ENCODE measurements around the gene RHOT2. TPM values are rescaled to one million over a fixed set of nuclear protein-coding genes. Genes with fewer than 3 reads are reported as not detected.

Gene RHOT2
- total and polyA plus RNA-seq, 3 donors from 2014 or later, result 77.7 to 176 (median 157) TPM

- DNase-seq, result no peak
- Histone ChIP-seq H3K27me3 (no peaks in the 10 kb centered on the region), H3K4me1 (peaks cover 19% of the 10 kb centered on the region), H3K4me3 (no peak overlapping the region), H3K9me3 (no peaks in the 10 kb centered on the region), H3K27ac (no peak overlapping the region), H3K36me3 (ENCODE audit: low read depth, missing control alignments) (no peaks in the 10 kb centered on the region)
- 85 to 88% methylated on average over 3 to 22 of the region's 22 CpGs for WGBS, 2 donors
- TF ChIP-seq CTCF (IDR thresholded peaks at IDR 0.05) (no peak), POLR2A (IDR thresholded peaks at IDR 0.05) (no peak)
- intact Hi-C loops (cut with DNase I; ENCODE audit: low total_unique reads), result no loop called here
Observed at GRCh38 chr16:651844-652243, 16.1 kb upstream of the RHOT2 start.

DNA sequence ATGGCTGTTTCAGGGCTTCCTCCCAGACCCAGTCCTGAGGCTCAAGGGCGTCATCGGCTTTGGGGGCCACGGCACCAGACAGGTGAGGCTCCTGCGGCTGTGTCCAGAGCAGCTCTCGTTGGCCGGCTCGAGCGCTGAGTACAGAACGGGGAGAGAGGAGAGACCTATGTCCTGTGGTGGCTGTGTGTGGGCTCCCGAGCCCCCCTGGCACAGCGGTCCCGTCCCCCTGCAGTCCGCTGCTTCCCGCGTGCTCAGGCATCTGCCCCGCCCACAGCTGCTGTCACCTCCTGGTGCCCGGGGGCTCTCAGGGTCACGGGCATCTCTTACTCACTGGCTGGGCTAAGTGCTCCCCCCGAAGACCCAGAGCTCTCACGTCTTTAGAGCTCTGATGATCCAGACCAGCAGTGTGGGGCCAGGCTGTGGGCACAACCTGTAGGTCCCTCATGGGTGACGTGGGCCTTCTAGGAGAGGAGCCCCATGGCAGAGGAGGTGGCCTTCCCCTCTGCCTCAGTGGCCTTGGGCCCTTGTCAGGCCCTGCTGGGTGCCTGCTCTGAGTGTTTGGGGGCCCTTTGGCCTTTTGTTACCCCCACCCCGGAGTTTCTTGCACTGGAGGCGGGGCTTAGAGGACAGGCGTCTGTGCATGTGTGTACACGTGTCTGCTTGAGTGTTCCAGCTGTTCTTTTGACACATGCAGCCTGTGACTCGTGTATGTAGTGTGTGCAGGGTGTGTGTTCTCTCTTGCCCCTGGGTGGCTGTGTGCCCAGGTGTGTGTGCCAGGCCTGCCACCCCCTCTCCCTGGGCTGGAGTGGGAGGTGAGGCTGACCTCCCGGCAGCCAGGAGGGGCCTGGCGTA, 15.3 kb upstream of the RHOT2 start:
- WGBS, 2 donors, result 88 to 91% methylated on average over 6 to 28 of the region's 28 CpGs
- H3K9me3 ChIP-seq, result no peaks in the 10 kb centered on the region
- no peak overlapping the region for H3K27ac ChIP-seq
- no peaks in the 10 kb centered on the region for H3K36me3 ChIP-seq (ENCODE audit: low read depth, missing control alignments)
- H3K27me3 ChIP-seq, result no peaks in the 10 kb centered on the region
- DNase-seq, result no peak
- TF ChIP-seq POLR2A (IDR thresholded peaks at IDR 0.05), result no peak
- TF ChIP-seq CTCF (IDR thresholded peaks at IDR 0.05), result no peak
- intact Hi-C loops (cut with DNase I; ENCODE audit: low total_unique reads), result no loop called here
- H3K4me1 ChIP-seq, result peaks cover 17% of the 10 kb centered on the region
- H3K4me3 ChIP-seq, result no peak overlapping the region

DNA sequence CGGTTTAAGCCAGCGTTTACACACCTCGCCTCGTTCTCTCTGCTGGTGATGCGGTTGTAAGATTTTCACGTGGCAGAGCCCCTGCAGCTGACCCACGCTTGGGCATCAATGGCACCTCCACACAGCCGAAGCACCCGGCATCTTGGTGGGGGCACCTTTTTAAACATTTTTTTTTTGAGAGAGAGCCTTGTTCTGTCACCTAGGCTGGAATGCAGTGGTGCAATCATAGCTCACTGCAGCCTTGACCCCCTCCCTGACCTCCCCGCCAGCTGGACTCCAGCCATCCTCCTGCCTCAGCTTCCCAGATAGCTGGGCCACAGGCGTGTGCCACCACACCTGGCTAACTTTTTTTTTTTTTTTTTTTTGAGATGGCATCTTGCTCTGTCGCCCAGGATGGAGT, 13.9 kb upstream of the RHOT2 start:
- Histone ChIP-seq H3K36me3 (ENCODE audit: low read depth, missing control alignments) (no peaks in the 10 kb centered on the region), H3K4me1 (peaks cover 7% of the 10 kb centered on the region), H3K27ac (no peak overlapping the region), H3K4me3 (no peak overlapping the region), H3K27me3 (no peaks in the 10 kb centered on the region), H3K9me3 (no peaks in the 10 kb centered on the region)
- 88 to 89% methylated on average over 12 of the region's 12 CpGs for WGBS, 2 donors
- TF ChIP-seq CTCF (IDR thresholded peaks at IDR 0.05) (no peak), POLR2A (IDR thresholded peaks at IDR 0.05) (no peak)
- no peak for DNase-seq
- intact Hi-C loops (cut with DNase I; ENCODE audit: low total_unique reads), result no loop called here

DNA sequence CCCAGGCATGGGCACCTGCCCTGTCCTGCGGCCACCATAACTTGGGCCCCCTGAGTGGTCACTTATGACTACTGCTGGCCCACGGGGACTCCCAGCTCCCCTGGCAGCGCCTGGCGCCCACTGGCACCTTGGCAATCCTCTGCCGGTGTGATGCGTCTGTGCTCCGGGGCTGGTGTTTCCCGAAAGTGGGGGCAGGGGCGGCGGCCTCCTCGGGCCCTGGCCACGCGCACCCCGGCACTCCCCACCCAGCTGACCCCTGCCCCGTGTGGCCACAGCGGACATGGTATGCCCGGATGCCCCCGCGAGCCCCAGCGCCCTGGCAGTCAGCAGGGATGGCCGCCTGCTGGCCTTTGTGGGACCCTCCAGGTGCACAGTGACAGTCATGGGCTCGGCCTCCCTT, 10.4 kb upstream of the RHOT2 start:
- Histone ChIP-seq H3K9me3 (no peaks in the 10 kb centered on the region), H3K27me3 (no peaks in the 10 kb centered on the region), H3K4me1 (peaks cover 12% of the 10 kb centered on the region), H3K36me3 (ENCODE audit: low read depth, missing control alignments) (no peaks in the 10 kb centered on the region), H3K4me3 (no peak overlapping the region), H3K27ac (no peak overlapping the region)
- no peak for DNase-seq
- no peak for TF ChIP-seq POLR2A (IDR thresholded peaks at IDR 0.05)
- no peak for TF ChIP-seq CTCF (IDR thresholded peaks at IDR 0.05)
- intact Hi-C loops (cut with DNase I; ENCODE audit: low total_unique reads), result no loop called here
- WGBS, 2 donors, result 94 to 95% methylated on average over 15 of the region's 22 CpGs

Measured in testis (tissue), 3 donors.